Measurements from ENCODE around the gene PCID2. TPM values are rescaled to one million over a fixed set of nuclear protein-coding genes. Genes with fewer than 3 reads are reported as not detected.

The PCID2 gene
- total and polyA plus RNA-seq, 2 of the 13 experiments (the other 11 are each of a cell fraction or from before 2014, with no cell fraction given) = 65.0 to 111 TPM

DNA sequence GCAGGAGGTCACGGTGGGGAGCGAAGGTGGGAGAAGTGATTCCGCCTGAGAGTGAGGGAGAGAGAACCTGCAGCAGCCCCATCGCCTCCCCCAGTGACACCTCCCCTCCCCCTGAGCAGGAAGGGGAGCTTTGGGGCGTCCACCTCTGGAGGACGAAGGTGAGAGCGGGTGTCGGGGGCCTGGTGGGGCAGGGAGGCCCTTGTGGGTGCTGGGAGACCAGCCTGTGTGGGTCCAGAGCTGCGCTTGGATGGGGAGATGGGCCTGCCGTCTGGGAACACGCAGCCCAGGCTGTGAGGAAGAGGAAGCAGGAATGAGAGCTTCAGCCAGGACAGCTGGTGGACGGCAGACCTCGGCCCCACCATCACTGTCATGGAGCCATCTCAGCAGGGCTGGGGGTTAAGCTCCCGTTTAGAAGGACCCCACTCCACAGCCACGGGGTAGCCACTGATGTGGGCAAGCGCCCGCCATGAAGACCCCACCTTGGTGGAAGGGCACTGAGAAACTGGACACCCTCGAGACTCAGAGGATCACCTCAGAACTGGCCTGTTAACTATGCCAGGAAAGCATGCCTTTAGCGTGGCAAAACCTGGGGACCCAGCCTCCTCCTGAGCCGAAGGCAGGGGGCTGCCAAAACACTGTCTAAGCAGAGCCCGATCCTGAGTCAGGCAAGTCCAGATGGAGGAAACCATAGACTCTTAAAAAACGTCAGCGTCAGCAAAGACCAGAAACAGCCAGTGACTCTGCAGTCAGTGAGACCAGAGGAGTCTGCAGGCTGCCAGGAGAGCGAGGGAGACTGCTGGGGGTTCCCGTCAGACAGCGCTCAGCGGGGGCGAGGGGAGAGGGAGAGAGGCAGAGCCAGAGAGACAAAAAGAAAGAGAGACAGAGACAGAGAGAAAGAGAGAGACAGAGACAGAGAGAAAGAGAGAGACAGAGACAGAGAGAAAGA lies 56.5 kb downstream of the PCID2 start (continued):
- TF ChIP-seq, protein P1, sequence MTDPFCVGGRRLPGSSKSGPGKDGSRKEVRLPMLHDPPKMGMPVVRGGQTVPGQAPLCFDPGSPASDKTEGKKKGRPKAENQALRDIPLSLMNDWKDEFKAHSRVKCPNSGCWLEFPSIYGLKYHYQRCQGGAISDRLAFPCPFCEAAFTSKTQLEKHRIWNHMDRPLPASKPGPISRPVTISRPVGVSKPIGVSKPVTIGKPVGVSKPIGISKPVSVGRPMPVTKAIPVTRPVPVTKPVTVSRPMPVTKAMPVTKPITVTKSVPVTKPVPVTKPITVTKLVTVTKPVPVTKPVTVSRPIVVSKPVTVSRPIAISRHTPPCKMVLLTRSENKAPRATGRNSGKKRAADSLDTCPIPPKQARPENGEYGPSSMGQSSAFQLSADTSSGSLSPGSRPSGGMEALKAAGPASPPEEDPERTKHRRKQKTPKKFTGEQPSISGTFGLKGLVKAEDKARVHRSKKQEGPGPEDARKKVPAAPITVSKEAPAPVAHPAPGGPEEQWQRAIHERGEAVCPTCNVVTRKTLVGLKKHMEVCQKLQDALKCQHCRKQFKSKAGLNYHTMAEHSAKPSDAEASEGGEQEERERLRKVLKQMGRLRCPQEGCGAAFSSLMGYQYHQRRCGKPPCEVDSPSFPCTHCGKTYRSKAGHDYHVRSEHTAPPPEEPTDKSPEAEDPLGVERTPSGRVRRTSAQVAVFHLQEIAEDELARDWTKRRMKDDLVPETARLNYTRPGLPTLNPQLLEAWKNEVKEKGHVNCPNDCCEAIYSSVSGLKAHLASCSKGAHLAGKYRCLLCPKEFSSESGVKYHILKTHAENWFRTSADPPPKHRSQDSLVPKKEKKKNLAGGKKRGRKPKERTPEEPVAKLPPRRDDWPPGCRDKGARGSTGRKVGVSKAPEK (CRISPR knock-in tag; IDR thresholded peaks at IDR 0.05; ENCODE audit: borderline replicate concordance) = 0 out of 2 replicates have a peak, but pooled peaks have one; percentile 62
- peak; percentile 40; the same call in 1 of the 2 replicates for TF ChIP-seq ZFX (CRISPR knock-in tag; IDR thresholded peaks at IDR 0.05; ENCODE audit: low read depth)
- peak; percentile 38; the same call in 1 of the 2 replicates for TF ChIP-seq NRL (CRISPR knock-in tag; IDR thresholded peaks at IDR 0.05; ENCODE audit: borderline replicate concordance)
- no peak for TF ChIP-seq FOXA3 (CRISPR knock-in tag; IDR thresholded peaks at IDR 0.05)
- TF ChIP-seq CCAR2 (optimal IDR thresholded peaks at IDR 0.05; ENCODE audit: low read depth, low read length) = no peak
- TF ChIP-seq CBX5 (CRISPR knock-in tag; IDR thresholded peaks at IDR 0.05; ENCODE audit: borderline replicate concordance) = 0 out of 2 replicates have a peak, but pooled peaks have one; percentile 13
- peak; percentile 54; the same call in 1 of the 2 replicates for TF ChIP-seq HIVEP1 (CRISPR knock-in tag; IDR thresholded peaks at IDR 0.05)
- TF ChIP-seq AKAP8 (CRISPR knock-in tag; IDR thresholded peaks at IDR 0.05) = 0 out of 2 replicates have a peak, but pooled peaks have one; percentile 42
- no peak for TF ChIP-seq ZNF121 (CRISPR knock-in tag; IDR thresholded peaks at IDR 0.05)

Measured in HepG2 (cell line).